ENCODE results near the gene PCDHGA2. TPM values are rescaled to one million over a fixed set of nuclear protein-coding genes. Genes with fewer than 3 reads are reported as not detected.
"Not testable (repeated sequence)": the region's sequence is repeated elsewhere in the genome, so short reads cannot be mapped to it uniquely, and the experiment has no call there.

PCDHGA2 gene
- not detected for polyA plus RNA-seq

GRCh38 chr5:141338538-141339306 is at the start of gene PCDHGA2:
Gene PCDHGA2, plus strand, starts transcription at chr5:141338760.
- H3K27ac Mint-ChIP-seq = no peak within 1 kb of the TSS
- DNase-seq = no peak
- peaks cover 4 to 14% (median 10%) of the 10 kb centered on the region in 3 donors for H3K36me3 Mint-ChIP-seq
- H3K27me3 Mint-ChIP-seq (ENCODE audit: low read depth in 3 of 3) = peaks cover 34 to 74% (median 41%) of the 10 kb centered on the region in 3 donors
- peak within 1 kb of the TSS in 1 of 5 donors; percentile 34 for H3K4me3 Mint-ChIP-seq
- H3K9me3 Mint-ChIP-seq = peaks cover 35 to 90% (median 44%) of the 10 kb centered on the region in 6 donors
- no peaks in the 10 kb centered on the region for H3K4me1 Mint-ChIP-seq

- Mint-ChIP-seq H3K4me3 (no peak overlapping the region), H3K27me3 (ENCODE audit: low read depth in 3 of 3) (peaks cover 0 to 3% (median 2%) of the 10 kb centered on the region in 3 donors), H3K36me3 (peaks cover 26 to 43% (median 36%) of the 10 kb centered on the region in 3 donors), H3K27ac (no peak overlapping the region), H3K4me1 (peaks cover 0 to 4% of the 10 kb centered on the region in 2 donors), H3K9me3 (peaks cover 40 to 91% (median 74%) of the 10 kb centered on the region in 6 donors)
- no peak for DNase-seq
Measured at GRCh38 chr5:141298376-141298775, 40.2 kb upstream of the PCDHGA2 start.

- Mint-ChIP-seq H3K27me3 (ENCODE audit: low read depth in 3 of 3) (no peaks in the 10 kb centered on the region), H3K4me1 (no peaks in the 10 kb centered on the region), H3K4me3 (no peak within 1 kb of the TSS), H3K9me3 (peaks cover 41 to 82% (median 73%) of the 10 kb centered on the region in 6 donors), H3K27ac (no peak within 1 kb of the TSS), H3K36me3 (peaks cover 8 to 31% (median 19%) of the 10 kb centered on the region in 3 donors)
- DNase-seq = no peak
Measured at GRCh38 chr5:141303756-141304155, 34.8 kb upstream of the PCDHGA2 start, which contains the start of gene SLC25A2. Gene SLC25A2, minus strand, starts transcription at chr5:141304049. Its CDS starts 184 bp downstream, at chr5:141303865.

GRCh38 chr5:141306630-141307029 is 31.9 kb upstream of the PCDHGA2 start:
- Mint-ChIP-seq H3K4me3 (no peak overlapping the region), H3K27ac (no peak overlapping the region), H3K4me1 (no peaks in the 10 kb centered on the region), H3K9me3 (peaks cover 44 to 85% (median 76%) of the 10 kb centered on the region in 6 donors), H3K36me3 (peaks cover 19 to 30% (median 27%) of the 10 kb centered on the region in 3 donors), H3K27me3 (ENCODE audit: low read depth in 3 of 3) (peaks cover 0 to 1% (median 0%) of the 10 kb centered on the region in 3 donors)
- no peak for DNase-seq

GRCh38 chr5:141313711-141314110 is 24.8 kb upstream of the PCDHGA2 start:
- peaks cover 11 to 12% of the 10 kb centered on the region in 2 donors for H3K4me1 Mint-ChIP-seq
- no peak for DNase-seq
- no peak overlapping the region for H3K27ac Mint-ChIP-seq
- H3K36me3 Mint-ChIP-seq = peaks cover 29 to 57% (median 56%) of the 10 kb centered on the region in 3 donors
- peaks cover 3 to 6% (median 4%) of the 10 kb centered on the region in 3 donors for H3K27me3 Mint-ChIP-seq (ENCODE audit: low read depth in 3 of 3)
- peaks cover 50 to 100% (median 86%) of the 10 kb centered on the region in 6 donors for H3K9me3 Mint-ChIP-seq
- H3K4me3 Mint-ChIP-seq = no peak overlapping the region

- H3K4me3 Mint-ChIP-seq = peak overlapping the region in 1 of 5 donors; percentile 6
- H3K27me3 Mint-ChIP-seq (ENCODE audit: low read depth in 3 of 3) = peaks cover 16 to 33% (median 19%) of the 10 kb centered on the region in 3 donors
- not testable (repeated sequence) for DNase-seq, H3K27ac Mint-ChIP-seq
- peaks cover 51 to 96% (median 88%) of the 10 kb centered on the region in 6 donors for H3K9me3 Mint-ChIP-seq
- peaks cover 43 to 60% (median 58%) of the 10 kb centered on the region in 3 donors for H3K36me3 Mint-ChIP-seq
- peaks cover 36 to 41% of the 10 kb centered on the region in 2 donors for H3K4me1 Mint-ChIP-seq
Measured at GRCh38 chr5:141316963-141317362, 21.6 kb upstream of the PCDHGA2 start.

- peak overlapping the region; percentile 19 to 97 (median 92) for H3K4me3 Mint-ChIP-seq
- peaks cover 38 to 51% (median 43%) of the 10 kb centered on the region in 3 donors for H3K36me3 Mint-ChIP-seq
- peaks cover 37 to 78% (median 75%) of the 10 kb centered on the region in 6 donors for H3K9me3 Mint-ChIP-seq
- DNase-seq = no peak
- peaks cover 19 to 42% (median 20%) of the 10 kb centered on the region in 3 donors for H3K27me3 Mint-ChIP-seq (ENCODE audit: low read depth in 3 of 3)
- H3K27ac Mint-ChIP-seq = peak overlapping the region in 3 of 6 donors; percentile 12 to 99 (median 98)
- peaks cover 35 to 41% of the 10 kb centered on the region in 2 donors for H3K4me1 Mint-ChIP-seq
Measured at GRCh38 chr5:141319202-141319601, 19.4 kb upstream of the PCDHGA2 start.

- Mint-ChIP-seq H3K9me3 (peaks cover 36 to 73% (median 70%) of the 10 kb centered on the region in 6 donors), H3K27me3 (ENCODE audit: low read depth in 3 of 3) (peaks cover 19 to 43% (median 20%) of the 10 kb centered on the region in 3 donors), H3K27ac (peak overlapping the region in 5 of 6 donors; percentile 97 to 100 (median 99)), H3K36me3 (peaks cover 38 to 48% (median 40%) of the 10 kb centered on the region in 3 donors), H3K4me1 (peaks cover 35 to 41% of the 10 kb centered on the region in 2 donors), H3K4me3 (peak overlapping the region; percentile 91 to 97 (median 94))
- DNase-seq = no peak
Measured at GRCh38 chr5:141319699-141320098, 18.9 kb upstream of the PCDHGA2 start.

- Mint-ChIP-seq H3K36me3 (peaks cover 32 to 41% (median 32%) of the 10 kb centered on the region in 3 donors), H3K9me3 (peaks cover 29 to 65% (median 62%) of the 10 kb centered on the region in 6 donors), H3K4me1 (peaks cover 31 to 39% of the 10 kb centered on the region in 2 donors), H3K4me3 (peak within 1 kb of the TSS; percentile 91 to 97 (median 94)), H3K27me3 (ENCODE audit: low read depth in 3 of 3) (peaks cover 19 to 43% (median 20%) of the 10 kb centered on the region in 3 donors), H3K27ac (peak within 1 kb of the TSS; percentile 97 to 100 (median 99))
- DNase-seq = peak; percentile 89 to 94 (median 92)
Measured at GRCh38 chr5:141320225-141321169, 18.1 kb upstream of the PCDHGA2 start, which contains the start of gene TAF7. Gene TAF7, minus strand, starts transcription at chr5:141320784. Its CDS starts 740 bp downstream, at chr5:141320044.

- Mint-ChIP-seq H3K4me3 (peak overlapping the region in 4 of 5 donors; percentile 42 to 97 (median 92)), H3K27ac (peak overlapping the region in 3 of 6 donors; percentile 49 to 99 (median 56)), H3K4me1 (peaks cover 34 to 43% of the 10 kb centered on the region in 2 donors), H3K36me3 (peaks cover 28 to 32% (median 29%) of the 10 kb centered on the region in 3 donors), H3K9me3 (peaks cover 21 to 52% (median 45%) of the 10 kb centered on the region in 6 donors), H3K27me3 (ENCODE audit: low read depth in 3 of 3) (peaks cover 18 to 52% (median 26%) of the 10 kb centered on the region in 3 donors)
- no peak for DNase-seq
Measured at GRCh38 chr5:141322261-141322660, 16.3 kb upstream of the PCDHGA2 start.

GRCh38 chr5:141326088-141326854 is 12.3 kb upstream of the PCDHGA2 start:
- Mint-ChIP-seq H3K27me3 (ENCODE audit: low read depth in 3 of 3) (peaks cover 12 to 50% (median 22%) of the 10 kb centered on the region in 3 donors), H3K36me3 (peaks cover 0 to 7% (median 6%) of the 10 kb centered on the region in 3 donors), H3K4me3 (peak overlapping the region; percentile 79 to 97 (median 89)), H3K27ac (peak overlapping the region; percentile 33 to 96 (median 88)), H3K9me3 (peaks cover 4 to 40% (median 12%) of the 10 kb centered on the region in 6 donors), H3K4me1 (peaks cover 10% of the 10 kb centered on the region in 2 donors)
- DNase-seq = peak; percentile 46 to 69 (median 48)

- DNase-seq = no peak
- H3K36me3 Mint-ChIP-seq = peaks cover 6 to 7% (median 7%) of the 10 kb centered on the region in 3 donors
- H3K9me3 Mint-ChIP-seq = peaks cover 4 to 39% (median 14%) of the 10 kb centered on the region in 6 donors
- peaks cover 14 to 46% (median 27%) of the 10 kb centered on the region in 3 donors for H3K27me3 Mint-ChIP-seq (ENCODE audit: low read depth in 3 of 3)
- no peak overlapping the region for H3K27ac Mint-ChIP-seq
- peaks cover 7% of the 10 kb centered on the region in 2 donors for H3K4me1 Mint-ChIP-seq
- H3K4me3 Mint-ChIP-seq = no peak overlapping the region
Measured at GRCh38 chr5:141328231-141328630, 10.3 kb upstream of the PCDHGA2 start.
